Endothelial cell (in vitro differentiated cells): ENCODE data around the gene KCNK2. TPM values are rescaled to one million over a fixed set of nuclear protein-coding genes. Genes with fewer than 3 reads are reported as not detected.

Experiments
- DNase-seq: peaks from one replicate; pipeline ENCODE4 v3.0.0; 2021; ENCODE audit warnings: low spot score
- H3K27ac Mint-ChIP-seq: one replicate; pipeline ENCODE4 v1.8.0; 2021; ENCODE audit warnings: mixed read lengths, inconsistent platforms; ENCODE audit not compliant: unreplicated experiment
- H3K27me3 Mint-ChIP-seq: one replicate; pipeline ENCODE4 v1.8.0; 2021; ENCODE audit warnings: mild to moderate bottlenecking, moderate library complexity, mixed read lengths, inconsistent platforms; ENCODE audit not compliant: unreplicated experiment
- H3K36me3 Mint-ChIP-seq: one replicate; pipeline ENCODE4 v1.8.0; 2021; ENCODE audit warnings: mild to moderate bottlenecking, low read depth, mixed read lengths, inconsistent platforms; ENCODE audit not compliant: unreplicated experiment
- H3K4me1 Mint-ChIP-seq: one replicate; pipeline ENCODE4 v1.8.0; 2021; ENCODE audit warnings: mild to moderate bottlenecking, mixed read lengths, inconsistent platforms; ENCODE audit not compliant: unreplicated experiment
- H3K4me3 Mint-ChIP-seq: one replicate; pipeline ENCODE4 v1.8.0; 2021; ENCODE audit warnings: mild to moderate bottlenecking, mixed read lengths, inconsistent platforms; ENCODE audit not compliant: unreplicated experiment
- H3K9me3 Mint-ChIP-seq: one replicate; pipeline ENCODE4 v1.8.0; 2021; ENCODE audit warnings: mixed read lengths, inconsistent platforms; ENCODE audit not compliant: unreplicated experiment
- CTCF ChIP-seq: fragments of 200-600 bp; sonication (generic); IDR thresholded peaks from one replicate; pipeline ENCODE4 v1.5.0; 2021; ENCODE audit warnings: antibody characterized with exemption; ENCODE audit not compliant: unreplicated experiment
- long read RNA-seq: library from polyadenylated mRNA; unstranded; transcript quantifications from one replicate; pipeline ENCODE4 v2.0.0, GENCODE V29; 2020; ENCODE audit not compliant: unreplicated experiment
- total RNA-seq: library from RNA; stranded (reverse); fragmentation: NEBNext Ultra II Directional; extraction: Animal tissue kit (Norgen Biotek cat#: 25700); gene quantifications from one replicate; pipeline ENCODE4 v1.2.1, GENCODE V29; 2021; ENCODE audit not compliant: unreplicated experiment

The KCNK2 gene, protein sequence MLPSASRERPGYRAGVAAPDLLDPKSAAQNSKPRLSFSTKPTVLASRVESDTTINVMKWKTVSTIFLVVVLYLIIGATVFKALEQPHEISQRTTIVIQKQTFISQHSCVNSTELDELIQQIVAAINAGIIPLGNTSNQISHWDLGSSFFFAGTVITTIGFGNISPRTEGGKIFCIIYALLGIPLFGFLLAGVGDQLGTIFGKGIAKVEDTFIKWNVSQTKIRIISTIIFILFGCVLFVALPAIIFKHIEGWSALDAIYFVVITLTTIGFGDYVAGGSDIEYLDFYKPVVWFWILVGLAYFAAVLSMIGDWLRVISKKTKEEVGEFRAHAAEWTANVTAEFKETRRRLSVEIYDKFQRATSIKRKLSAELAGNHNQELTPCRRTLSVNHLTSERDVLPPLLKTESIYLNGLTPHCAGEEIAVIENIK
- total RNA-seq = not detected
- long read RNA-seq = 0 reads

GRCh38 chr1:215082532-215083382 lies at the start of gene KCNK2:
KCNK2 (plus strand) TSS chr1:215082737; CDS start chr1:215083386, 649 bp downstream.
- H3K27me3 Mint-ChIP-seq = peaks cover 17% of the 10 kb centered on the region

DNA sequence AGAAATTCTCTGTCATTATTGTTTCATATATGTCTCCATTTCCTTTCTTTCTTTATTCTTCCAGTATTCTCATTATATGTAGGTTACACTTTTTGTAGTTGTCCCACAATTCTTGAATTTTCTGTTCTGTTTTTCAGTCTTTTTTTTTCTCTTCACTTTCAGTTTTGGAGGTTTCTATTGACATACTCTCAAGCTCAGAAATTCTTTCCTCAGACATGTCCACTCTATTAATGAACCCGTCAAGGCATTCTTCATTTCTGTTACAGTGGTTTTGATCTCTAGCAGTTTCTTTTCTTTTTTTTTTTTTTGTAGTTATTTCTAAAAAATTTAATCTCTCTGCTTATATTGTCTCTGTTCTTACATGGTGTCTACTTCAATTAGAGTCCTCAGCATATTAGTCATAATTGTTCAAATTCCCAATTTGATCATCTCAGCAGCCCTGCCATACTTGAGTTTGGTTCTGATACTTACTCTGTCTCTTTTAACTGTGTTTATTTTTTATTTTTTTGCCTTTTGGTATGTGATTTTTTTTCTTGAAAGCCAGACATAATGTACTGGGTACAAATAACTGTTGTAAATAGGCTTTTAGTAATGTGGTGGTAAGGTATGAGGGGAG lies 49.5 kb upstream of the KCNK2 start:
- Mint-ChIP-seq H3K27me3 (no peaks in the 10 kb centered on the region), H3K4me3 (no peak overlapping the region), H3K36me3 (no peaks in the 10 kb centered on the region), H3K4me1 (no peaks in the 10 kb centered on the region), H3K27ac (no peak overlapping the region), H3K9me3 (no peaks in the 10 kb centered on the region)
- no peak for DNase-seq
- no peak for TF ChIP-seq CTCF

More at GRCh38 chr1:215082532-215083382, at the start of gene KCNK2:
- Mint-ChIP-seq H3K36me3 (no peaks in the 10 kb centered on the region), H3K4me1 (peaks cover 12% of the 10 kb centered on the region), H3K27ac (no peak within 1 kb of the TSS), H3K4me3 (peak within 1 kb of the TSS; percentile 83), H3K9me3 (no peaks in the 10 kb centered on the region)
- DNase-seq = peak; percentile 19
- TF ChIP-seq CTCF = no peak

- no peak overlapping the region for H3K27ac Mint-ChIP-seq
- no peak for DNase-seq
- no peaks in the 10 kb centered on the region for H3K9me3 Mint-ChIP-seq
- peaks cover 2% of the 10 kb centered on the region for H3K27me3 Mint-ChIP-seq
- H3K36me3 Mint-ChIP-seq = no peaks in the 10 kb centered on the region
- H3K4me1 Mint-ChIP-seq = no peaks in the 10 kb centered on the region
- no peak overlapping the region for H3K4me3 Mint-ChIP-seq
- TF ChIP-seq CTCF = no peak
Observed at GRCh38 chr1:215040190-215040589, 42.3 kb upstream of the KCNK2 start.

- no peak for TF ChIP-seq CTCF
- no peaks in the 10 kb centered on the region for H3K4me1 Mint-ChIP-seq
- H3K36me3 Mint-ChIP-seq = no peaks in the 10 kb centered on the region
- no peaks in the 10 kb centered on the region for H3K9me3 Mint-ChIP-seq
- peaks cover 2% of the 10 kb centered on the region for H3K27me3 Mint-ChIP-seq
- no peak for DNase-seq
- H3K27ac Mint-ChIP-seq = no peak overlapping the region
- H3K4me3 Mint-ChIP-seq = no peak overlapping the region
Observed at GRCh38 chr1:215043401-215043800, 39.1 kb upstream of the KCNK2 start.
